GM13977 (cell line): ENCODE results near the gene ACKR4.
"Not testable (repeated sequence)": the region's sequence is repeated elsewhere in the genome, so short reads cannot be mapped to it uniquely, and the experiment has no call there.

Source experiments
- DNase-seq: peaks from one replicate; pipeline ENCODE4 v3.0.0; 2012; ENCODE audit warnings: low spot score
- CTCF ChIP-seq: IDR thresholded peaks from 2 replicates; pipeline ENCODE4 v1.5.1; 2012; ENCODE audit warnings: mild to moderate bottlenecking, control low read depth; ENCODE audit not compliant: insufficient read depth; ENCODE audit errors: extremely low read depth, missing control alignments
- in situ Hi-C: fragments of 300-500 bp; cut with MboI; formaldehyde crosslinking; loops from one replicate; pipeline ENCODE4 v1.12.0; 2022; ENCODE audit warnings: low sequenced_read_pairs, low pct_unique_long_range_greater_than_20kb, mixed read lengths, inconsistent platforms; ENCODE audit not compliant: unreplicated experiment

Gene ACKR4

DNA sequence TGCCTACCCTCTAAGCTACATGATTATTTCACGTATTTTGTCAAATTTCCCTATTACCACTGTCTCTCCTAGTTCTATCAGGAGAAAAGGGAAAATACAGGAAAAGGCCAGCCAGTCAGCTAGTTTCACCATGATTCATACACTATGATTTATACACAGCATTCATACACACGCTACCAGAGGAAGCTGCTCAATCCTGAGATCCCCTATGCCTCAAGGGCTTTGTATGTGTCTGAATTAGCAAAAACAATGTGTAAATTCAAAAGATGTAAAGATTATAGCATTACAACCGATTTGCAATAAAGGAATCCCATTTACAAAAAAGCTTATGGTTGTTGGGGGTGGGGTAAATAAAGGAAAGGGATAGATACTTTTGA lies 3.1 kb upstream of the ACKR4 start:
- no peak for DNase-seq
- in situ Hi-C loops: no loop called here
- no peak for TF ChIP-seq CTCF

DNA sequence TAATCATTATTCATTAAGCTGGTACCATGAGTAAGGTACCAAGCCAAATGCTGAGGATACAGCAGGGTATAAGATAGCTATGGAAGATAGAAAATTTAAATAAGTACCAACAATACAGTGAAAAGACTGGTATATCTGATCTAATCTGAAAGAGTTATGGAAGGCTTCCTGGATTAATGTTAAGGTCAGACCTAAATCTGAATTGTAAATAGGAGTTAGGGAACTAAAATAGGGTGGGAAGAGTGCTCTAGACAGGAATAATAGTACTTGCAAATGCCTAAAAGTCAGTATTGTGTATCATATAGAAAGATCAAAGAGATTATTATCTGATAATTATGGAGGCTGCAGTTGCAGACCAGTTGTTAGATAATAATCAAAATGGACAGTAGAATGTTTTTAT lies 2.6 kb upstream of the ACKR4 start:
- no peak for TF ChIP-seq CTCF
- no peak for DNase-seq
- in situ Hi-C loops: no loop called here

DNA sequence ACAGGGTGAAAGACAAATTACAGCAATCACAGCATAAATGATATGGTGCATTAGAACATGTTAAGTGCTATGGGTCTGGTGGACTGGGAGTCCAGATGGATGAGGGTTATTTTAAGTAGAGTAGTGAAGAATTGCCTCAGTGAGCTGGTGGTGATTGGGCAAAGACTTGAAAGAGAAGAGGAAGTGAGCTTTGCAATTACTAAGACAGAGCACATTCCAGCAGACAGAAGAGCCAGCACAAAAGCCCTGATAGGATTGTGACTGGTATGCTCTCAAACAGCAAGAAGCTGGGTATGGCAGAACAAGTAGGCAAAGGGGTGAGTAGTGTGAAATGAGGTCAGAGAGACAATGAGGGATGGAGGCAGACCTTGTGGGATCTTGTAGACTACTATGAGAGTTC lies 2.1 kb upstream of the ACKR4 start:
- no peak for DNase-seq
- in situ Hi-C loops: no loop called here
- no peak for TF ChIP-seq CTCF

DNA sequence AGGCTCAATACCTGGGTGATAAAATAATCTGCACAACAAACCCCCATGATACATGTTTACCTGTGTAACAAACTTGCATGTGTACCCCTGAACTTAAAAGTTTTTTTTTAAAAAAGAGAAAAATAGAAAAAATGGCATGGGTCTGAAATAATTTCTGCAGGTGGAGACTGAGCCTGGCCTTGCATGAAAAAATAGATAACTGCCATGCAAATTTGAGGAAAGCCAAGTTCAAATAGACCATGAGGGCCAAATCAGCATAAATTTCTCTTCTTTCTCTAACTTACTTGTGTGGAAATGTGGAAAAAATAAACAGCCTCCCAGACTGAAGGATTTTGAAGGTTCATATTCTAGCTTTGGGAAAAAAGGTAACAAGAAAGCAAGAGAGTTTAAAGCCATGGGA lies 744 bp upstream of the ACKR4 start:
- no peak for DNase-seq
- in situ Hi-C loops: no loop called here
- no peak for TF ChIP-seq CTCF

GRCh38 chr3:132597660-132598059 lies 590 bp downstream of the ACKR4 start:
- in situ Hi-C loops: no loop called here
- DNase-seq: no peak
- TF ChIP-seq CTCF: no peak

GRCh38 chr3:132598181-132598580 lies 1.1 kb downstream of the ACKR4 start:
- in situ Hi-C loops: no loop called here
- no peak for TF ChIP-seq CTCF
- DNase-seq: no peak

- DNase-seq, in situ Hi-C loops: not testable (repeated sequence)
Observed at GRCh38 chr3:132600614-132601013, 3.5 kb downstream of the ACKR4 start.

- DNase-seq: no peak
- no peak for TF ChIP-seq CTCF
- in situ Hi-C loops: no loop called here
Observed at GRCh38 chr3:132605374-132605792, 8.3 kb downstream of the ACKR4 start.
